Panc1 (cell line): ENCODE measurements around the gene UPK3BL2.
"Not testable (repeated sequence)": the region's sequence is repeated elsewhere in the genome, so short reads cannot be mapped to it uniquely, and the experiment has no call there.

Experiments used
- POLR2AphosphoS5 ChIP-seq: IDR thresholded peaks from 2 replicates; pipeline ENCODE4 v1.6.1; 2012; ENCODE audit warnings: mild to moderate bottlenecking, low read depth, low read length, moderate library complexity
- SIN3A ChIP-seq: IDR thresholded peaks from 2 replicates; pipeline ENCODE4 v1.6.1; 2012; ENCODE audit warnings: low read depth, mild to moderate bottlenecking, low read length, moderate library complexity, borderline replicate concordance; ENCODE audit not compliant: insufficient read depth
- TF ChIP-seq, protein P1 (sequence below): fragments of 450-650 bp; IDR thresholded peaks from 2 replicates; pipeline ENCODE4 v1.5.1; 2017; ENCODE audit warnings: mild to moderate bottlenecking
- TF ChIP-seq, protein P2 (sequence below), 2 experiments: IDR thresholded peaks; 2 replicates each; pipeline ENCODE4 v1.6.1; 2011 to 2012; ENCODE audit warnings: low read depth in 2 of 2, control low read depth in 1 of 2, low read length in 1 of 2, mild to moderate bottlenecking in 1 of 2, moderate library complexity in 1 of 2; ENCODE audit not compliant: insufficient read depth in 1 of 2

DNA sequence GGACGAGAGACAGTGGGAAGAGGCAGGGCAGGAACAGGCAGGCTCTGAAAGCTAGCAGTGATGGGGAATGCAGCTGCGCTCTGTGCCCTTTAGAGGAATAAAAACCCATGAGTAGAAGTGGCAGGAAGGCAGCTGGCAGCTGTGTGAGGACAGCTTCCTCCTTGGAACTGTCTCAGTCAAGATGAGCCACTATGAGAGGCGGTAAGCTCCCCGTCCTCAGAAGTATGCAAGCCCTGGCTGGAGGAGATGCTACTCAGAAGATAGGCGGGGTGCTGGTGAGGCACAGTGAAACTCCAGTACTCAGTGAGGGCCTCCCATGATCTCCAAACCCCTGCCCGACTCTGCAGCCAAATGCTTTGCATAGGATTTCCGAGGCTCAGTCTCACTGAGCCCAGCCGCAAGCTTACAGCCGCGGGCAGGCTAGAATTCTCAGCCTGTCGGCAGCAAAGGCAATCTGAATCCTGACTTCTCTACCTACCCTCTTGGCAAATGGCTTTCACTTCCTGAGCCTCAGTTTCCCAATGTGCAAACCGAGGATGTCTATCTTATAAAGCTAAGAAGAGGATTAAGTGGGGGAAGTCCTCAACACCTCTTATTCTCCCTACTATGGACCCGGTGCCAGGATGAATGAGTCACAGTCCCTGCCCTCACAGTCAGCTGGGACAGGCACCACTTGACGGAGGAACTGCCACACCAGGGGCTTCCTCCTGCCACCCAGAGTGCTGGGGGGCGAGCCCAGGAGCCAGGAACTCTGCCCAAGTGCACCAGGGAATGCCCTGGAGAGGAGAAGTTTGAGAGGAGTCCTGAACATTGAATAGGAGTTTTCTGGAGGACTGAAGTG lies 28.4 kb downstream of the UPK3BL2 start:
- TF ChIP-seq, protein P1, sequence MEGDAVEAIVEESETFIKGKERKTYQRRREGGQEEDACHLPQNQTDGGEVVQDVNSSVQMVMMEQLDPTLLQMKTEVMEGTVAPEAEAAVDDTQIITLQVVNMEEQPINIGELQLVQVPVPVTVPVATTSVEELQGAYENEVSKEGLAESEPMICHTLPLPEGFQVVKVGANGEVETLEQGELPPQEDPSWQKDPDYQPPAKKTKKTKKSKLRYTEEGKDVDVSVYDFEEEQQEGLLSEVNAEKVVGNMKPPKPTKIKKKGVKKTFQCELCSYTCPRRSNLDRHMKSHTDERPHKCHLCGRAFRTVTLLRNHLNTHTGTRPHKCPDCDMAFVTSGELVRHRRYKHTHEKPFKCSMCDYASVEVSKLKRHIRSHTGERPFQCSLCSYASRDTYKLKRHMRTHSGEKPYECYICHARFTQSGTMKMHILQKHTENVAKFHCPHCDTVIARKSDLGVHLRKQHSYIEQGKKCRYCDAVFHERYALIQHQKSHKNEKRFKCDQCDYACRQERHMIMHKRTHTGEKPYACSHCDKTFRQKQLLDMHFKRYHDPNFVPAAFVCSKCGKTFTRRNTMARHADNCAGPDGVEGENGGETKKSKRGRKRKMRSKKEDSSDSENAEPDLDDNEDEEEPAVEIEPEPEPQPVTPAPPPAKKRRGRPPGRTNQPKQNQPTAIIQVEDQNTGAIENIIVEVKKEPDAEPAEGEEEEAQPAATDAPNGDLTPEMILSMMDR = not testable (repeated sequence)
- TF ChIP-seq, protein P2, sequence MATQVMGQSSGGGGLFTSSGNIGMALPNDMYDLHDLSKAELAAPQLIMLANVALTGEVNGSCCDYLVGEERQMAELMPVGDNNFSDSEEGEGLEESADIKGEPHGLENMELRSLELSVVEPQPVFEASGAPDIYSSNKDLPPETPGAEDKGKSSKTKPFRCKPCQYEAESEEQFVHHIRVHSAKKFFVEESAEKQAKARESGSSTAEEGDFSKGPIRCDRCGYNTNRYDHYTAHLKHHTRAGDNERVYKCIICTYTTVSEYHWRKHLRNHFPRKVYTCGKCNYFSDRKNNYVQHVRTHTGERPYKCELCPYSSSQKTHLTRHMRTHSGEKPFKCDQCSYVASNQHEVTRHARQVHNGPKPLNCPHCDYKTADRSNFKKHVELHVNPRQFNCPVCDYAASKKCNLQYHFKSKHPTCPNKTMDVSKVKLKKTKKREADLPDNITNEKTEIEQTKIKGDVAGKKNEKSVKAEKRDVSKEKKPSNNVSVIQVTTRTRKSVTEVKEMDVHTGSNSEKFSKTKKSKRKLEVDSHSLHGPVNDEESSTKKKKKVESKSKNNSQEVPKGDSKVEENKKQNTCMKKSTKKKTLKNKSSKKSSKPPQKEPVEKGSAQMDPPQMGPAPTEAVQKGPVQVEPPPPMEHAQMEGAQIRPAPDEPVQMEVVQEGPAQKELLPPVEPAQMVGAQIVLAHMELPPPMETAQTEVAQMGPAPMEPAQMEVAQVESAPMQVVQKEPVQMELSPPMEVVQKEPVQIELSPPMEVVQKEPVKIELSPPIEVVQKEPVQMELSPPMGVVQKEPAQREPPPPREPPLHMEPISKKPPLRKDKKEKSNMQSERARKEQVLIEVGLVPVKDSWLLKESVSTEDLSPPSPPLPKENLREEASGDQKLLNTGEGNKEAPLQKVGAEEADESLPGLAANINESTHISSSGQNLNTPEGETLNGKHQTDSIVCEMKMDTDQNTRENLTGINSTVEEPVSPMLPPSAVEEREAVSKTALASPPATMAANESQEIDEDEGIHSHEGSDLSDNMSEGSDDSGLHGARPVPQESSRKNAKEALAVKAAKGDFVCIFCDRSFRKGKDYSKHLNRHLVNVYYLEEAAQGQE (IDR thresholded peaks at IDR 0.05; ENCODE audit: insufficient read depth in 1 of 2, low read depth in 2 of 2, low read length in 1 of 2) = not testable (repeated sequence)
- not testable (repeated sequence) for TF ChIP-seq SIN3A, POLR2AphosphoS5
